Measurements from ENCODE around the gene RUNX2.

The RUNX2 gene

GRCh38 chr6:45630801-45631200, 302.7 kb downstream of the RUNX2 start:
- no peak for DNase-seq

GRCh38 chr6:45631396-45631795, 303.3 kb downstream of the RUNX2 start:
- DNase-seq = no peak

GRCh38 chr6:45633272-45633908, 305.3 kb downstream of the RUNX2 start:
- DNase-seq = no peak

- DNase-seq = no peak
These were observed 306.1 kb downstream of the RUNX2 start for GRCh38 chr6:45634231-45634630.

- DNase-seq = no peak
These were observed 307.2 kb downstream of the RUNX2 start for GRCh38 chr6:45635284-45635867.

GRCh38 chr6:45637056-45637455, 308.9 kb downstream of the RUNX2 start:
- no peak for DNase-seq

- DNase-seq = no peak
These were observed 309.6 kb downstream of the RUNX2 start for GRCh38 chr6:45637611-45638257.

- no peak for DNase-seq
These were observed 312.0 kb downstream of the RUNX2 start for GRCh38 chr6:45640081-45640491.

- no peak for DNase-seq
These were observed 312.7 kb downstream of the RUNX2 start for GRCh38 chr6:45640811-45641210.

GRCh38 chr6:45642331-45643125, 314.4 kb downstream of the RUNX2 start:
- no peak for DNase-seq

GRCh38 chr6:45643126-45643525, 315.0 kb downstream of the RUNX2 start:
- no peak for DNase-seq

- DNase-seq = no peak
These were observed 316.6 kb downstream of the RUNX2 start for GRCh38 chr6:45644720-45645119.

GRCh38 chr6:45645302-45645701, 317.2 kb downstream of the RUNX2 start:
- DNase-seq = no peak

GRCh38 chr6:45647341-45648261, 319.5 kb downstream of the RUNX2 start:
- no peak for DNase-seq

GRCh38 chr6:45648262-45648620, 320.1 kb downstream of the RUNX2 start:
- no peak for DNase-seq

- DNase-seq = no peak
These were observed 322.5 kb downstream of the RUNX2 start for GRCh38 chr6:45650524-45651135.

GRCh38 chr6:45651301-45651700, 323.2 kb downstream of the RUNX2 start:
- no peak for DNase-seq

GRCh38 chr6:45652416-45652815, 324.3 kb downstream of the RUNX2 start:
- DNase-seq = no peak

GRCh38 chr6:45653117-45653883, 325.2 kb downstream of the RUNX2 start:
- no peak for DNase-seq

- DNase-seq = no peak
These were observed 326.5 kb downstream of the RUNX2 start for GRCh38 chr6:45654673-45655072.

- DNase-seq = no peak
These were observed 327.8 kb downstream of the RUNX2 start for GRCh38 chr6:45655745-45656476.

Data from NCI-H187 treated with DMSO at 0.1 percent for 48 hours (cell line).